SJCRH30 (cell line): ENCODE measurements around the gene NMRK2. TPM values are rescaled to one million over a fixed set of nuclear protein-coding genes. Genes with fewer than 3 reads are reported as not detected.
"Not testable (repeated sequence)": the region's sequence is repeated elsewhere in the genome, so short reads cannot be mapped to it uniquely, and the experiment has no call there.

Source experiments
- DNase-seq, 2 experiments: peaks; one replicate each; pipeline ENCODE4 v3.0.0-alpha.2; 2015 to 2020
- H3K27ac ChIP-seq: fragments of 250-450 bp; sonication (Bioruptor Pico); 2 replicates; pipeline ENCODE4 v1.5.1; 2020; ENCODE audit warnings: mild to moderate bottlenecking, moderate library complexity
- H3K27me3 ChIP-seq: fragments of 250-450 bp; sonication (Bioruptor Pico); 2 replicates; pipeline ENCODE4 v1.5.1; 2020; ENCODE audit warnings: mild to moderate bottlenecking, moderate library complexity
- H3K36me3 ChIP-seq: fragments of 250-450 bp; sonication (Bioruptor Pico); 2 replicates; pipeline ENCODE4 v1.5.1; 2020; ENCODE audit warnings: mild to moderate bottlenecking, moderate library complexity
- H3K4me1 ChIP-seq: fragments of 250-450 bp; sonication (Bioruptor Pico); 2 replicates; pipeline ENCODE4 v1.5.1; 2020; ENCODE audit warnings: mild to moderate bottlenecking, moderate library complexity
- H3K4me3 ChIP-seq: fragments of 250-450 bp; sonication (Bioruptor Pico); 2 replicates; pipeline ENCODE4 v1.5.1; 2020; ENCODE audit warnings: mild to moderate bottlenecking, moderate library complexity
- H3K9me3 ChIP-seq: fragments of 250-450 bp; sonication (Bioruptor Pico); replicated peaks from 2 replicates; pipeline ENCODE4 v1.5.1; 2020; ENCODE audit warnings: mild to moderate bottlenecking, moderate library complexity
- total RNA-seq: library from RNA; depleted of rRNA; stranded (reverse); fragments of >200 nt; shearing (Covaris generic); gene quantifications from 2 replicates; pipeline ENCODE4 v1.2.3, GENCODE V29; 2014

Gene NMRK2
- total RNA-seq, 1 experiment from 2014 or later: 0.79 TPM

DNA sequence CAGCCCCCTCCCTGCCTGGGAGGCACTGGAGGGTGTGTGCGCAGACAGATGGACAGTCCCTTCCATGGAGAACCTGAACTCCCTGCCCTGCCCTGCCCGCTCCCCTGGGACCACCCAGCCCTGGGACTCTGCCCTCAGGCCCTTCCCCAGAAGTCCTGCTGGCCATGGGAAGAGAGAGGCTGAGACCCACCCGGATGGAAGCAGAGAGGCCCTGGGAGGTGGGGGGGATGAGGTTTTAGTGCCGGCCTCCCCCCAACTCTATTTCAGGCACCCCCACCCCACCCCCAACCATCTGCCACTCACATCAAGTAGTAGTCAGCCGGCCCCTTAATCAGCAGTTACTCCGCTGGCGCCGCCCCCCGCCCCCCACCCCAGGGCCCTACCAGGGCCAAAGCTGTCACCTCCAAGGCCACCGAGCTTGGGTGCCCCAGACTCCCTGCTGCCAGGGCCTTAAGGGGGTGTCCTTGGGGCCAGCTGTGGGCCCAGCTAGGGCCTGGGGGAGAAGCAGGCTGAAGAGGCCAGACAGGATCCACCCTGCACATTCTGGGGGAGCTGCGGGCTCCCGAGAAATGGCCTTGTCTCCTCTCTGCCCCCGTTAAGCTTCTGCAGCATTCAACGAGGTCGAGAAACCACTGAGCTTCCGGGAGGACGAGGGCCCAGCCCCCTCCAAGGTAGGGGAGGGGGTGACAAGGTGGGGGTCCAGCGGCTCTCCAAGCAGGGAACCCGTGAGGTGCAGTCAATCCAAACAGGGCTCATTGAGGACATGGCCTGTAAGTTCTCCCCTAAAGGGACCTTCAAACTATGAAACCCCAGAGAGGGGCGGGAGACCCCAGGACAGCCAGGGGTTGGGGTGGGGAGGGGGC lies 17.4 kb downstream of the NMRK2 start:
- DNase-seq: peak; percentile 47 to 59
- H3K36me3 ChIP-seq: no peaks in the 10 kb centered on the region
- H3K9me3 ChIP-seq: no peaks in the 10 kb centered on the region
- H3K4me1 ChIP-seq: peaks cover 16% of the 10 kb centered on the region; the same call in 1 of the 2 replicates
- H3K27me3 ChIP-seq: no peaks in the 10 kb centered on the region
- peak overlapping the region; percentile 90 for H3K27ac ChIP-seq
- H3K4me3 ChIP-seq: peak overlapping the region; percentile 57

DNA sequence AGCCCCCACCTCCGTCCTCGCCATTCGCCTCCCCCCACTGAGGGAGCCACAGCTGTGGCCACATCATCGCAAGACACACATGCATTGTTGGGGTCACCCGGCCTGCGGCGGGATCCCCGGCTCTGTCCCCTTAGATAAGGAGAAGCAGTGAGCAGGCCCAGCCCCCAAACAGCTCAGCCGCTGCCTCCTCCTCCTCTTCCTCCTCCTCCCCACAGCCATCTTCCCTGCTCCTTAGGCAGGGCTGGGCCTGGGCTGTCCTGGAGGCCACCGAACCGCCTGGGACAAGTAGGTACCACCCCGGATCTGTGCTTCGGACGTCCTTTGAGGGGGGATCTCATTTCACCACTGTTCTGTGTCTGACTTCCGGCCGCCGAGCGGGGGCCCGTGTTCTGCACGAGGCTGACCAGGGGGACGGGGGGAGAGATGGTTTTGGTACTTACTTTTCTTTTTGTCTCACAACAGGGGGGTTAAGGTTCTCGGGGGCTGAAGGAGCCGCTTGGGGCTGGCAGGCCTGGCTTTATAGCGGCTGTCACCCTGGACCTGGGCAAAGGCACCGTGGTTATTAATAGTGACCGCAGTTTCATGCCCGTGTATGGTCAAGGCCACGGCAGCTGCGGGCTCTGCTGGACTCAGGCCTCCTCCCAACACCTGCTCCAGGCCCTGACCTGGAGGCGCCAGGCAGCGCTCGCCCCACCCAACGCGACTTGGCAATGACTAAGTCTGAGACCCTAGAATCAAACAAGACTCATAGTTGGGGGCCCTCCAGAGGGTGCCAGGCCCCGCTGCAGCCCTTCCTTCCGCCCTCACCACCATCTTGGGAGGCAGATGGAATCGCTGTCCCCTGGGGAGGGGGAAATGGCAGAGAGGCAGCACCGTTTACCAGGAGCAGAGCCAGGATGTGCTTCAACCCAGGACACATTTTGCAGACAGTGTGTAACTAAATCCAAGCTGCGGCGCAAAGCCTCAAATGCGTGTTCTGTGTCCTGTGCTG lies 18.3 kb downstream of the NMRK2 start:
- Histone ChIP-seq H3K36me3 (peaks cover 1% of the 10 kb centered on the region), H3K9me3 (no peaks in the 10 kb centered on the region), H3K27me3 (no peaks in the 10 kb centered on the region), H3K4me1 (peaks cover 16% of the 10 kb centered on the region; the same call in 1 of the 2 replicates), H3K27ac (peak overlapping the region; percentile 90), H3K4me3 (peak overlapping the region; percentile 57)
- DNase-seq: peak; percentile 88 to 91

DNA sequence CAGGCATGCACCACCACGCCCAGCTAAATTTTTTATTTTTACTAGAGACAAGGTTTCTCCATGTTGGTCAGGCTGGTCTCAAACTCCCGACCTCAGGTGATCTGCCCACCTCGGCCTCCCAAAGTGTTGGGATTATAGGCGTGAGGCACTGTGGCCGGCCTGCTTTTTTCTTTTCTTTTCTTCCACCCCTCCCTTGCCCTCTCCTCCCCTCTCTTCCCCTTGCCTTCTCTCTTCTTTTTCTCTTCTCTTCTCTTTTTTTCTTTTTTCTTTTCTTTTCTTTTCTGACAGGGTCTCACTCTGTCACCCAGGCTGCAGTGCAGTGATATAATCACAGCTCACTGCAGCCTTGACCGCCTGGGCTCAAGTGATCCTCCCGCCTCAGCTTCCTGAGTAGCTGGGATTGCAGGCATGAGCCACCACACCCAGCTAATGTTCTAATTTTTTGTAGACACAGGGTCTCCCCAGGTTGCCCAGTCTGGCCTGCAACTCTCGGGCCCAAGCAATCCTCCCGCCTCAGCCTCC lies 19.9 kb downstream of the NMRK2 start:
- not testable (repeated sequence) for DNase-seq, H3K4me3 ChIP-seq, H3K27me3 ChIP-seq, H3K9me3 ChIP-seq
- Histone ChIP-seq H3K27ac (peak overlapping the region; percentile 36; the same call in 1 of the 2 replicates), H3K36me3 (peaks cover 11% of the 10 kb centered on the region), H3K4me1 (peaks cover 16% of the 10 kb centered on the region; the same call in 1 of the 2 replicates)

DNA sequence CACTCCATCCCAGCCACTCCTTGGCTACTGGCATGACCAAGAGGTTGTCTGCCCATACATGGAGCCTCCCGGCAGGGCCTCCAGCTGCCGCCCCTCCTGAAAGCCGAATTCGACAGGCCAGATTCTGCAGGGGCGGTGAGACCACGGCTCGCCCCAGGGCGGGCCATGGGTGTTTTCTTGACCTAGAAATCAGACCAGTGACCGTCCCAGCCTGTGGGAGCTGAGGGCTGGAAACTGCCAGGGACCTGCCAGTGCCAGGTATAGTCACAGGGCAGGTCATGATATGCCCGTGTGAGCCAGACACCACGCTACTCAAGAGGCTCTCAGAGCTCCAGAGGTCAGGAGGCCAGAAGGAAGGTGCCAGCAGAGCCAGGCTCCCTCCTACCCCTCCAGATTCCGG lies 21.2 kb downstream of the NMRK2 start:
- peaks cover 16% of the 10 kb centered on the region; the same call in 1 of the 2 replicates for H3K4me1 ChIP-seq
- H3K9me3 ChIP-seq: no peaks in the 10 kb centered on the region
- H3K36me3 ChIP-seq: peaks cover 22% of the 10 kb centered on the region
- H3K4me3 ChIP-seq: no peak overlapping the region
- DNase-seq: no peak
- H3K27me3 ChIP-seq: no peaks in the 10 kb centered on the region
- H3K27ac ChIP-seq: no peak overlapping the region

DNA sequence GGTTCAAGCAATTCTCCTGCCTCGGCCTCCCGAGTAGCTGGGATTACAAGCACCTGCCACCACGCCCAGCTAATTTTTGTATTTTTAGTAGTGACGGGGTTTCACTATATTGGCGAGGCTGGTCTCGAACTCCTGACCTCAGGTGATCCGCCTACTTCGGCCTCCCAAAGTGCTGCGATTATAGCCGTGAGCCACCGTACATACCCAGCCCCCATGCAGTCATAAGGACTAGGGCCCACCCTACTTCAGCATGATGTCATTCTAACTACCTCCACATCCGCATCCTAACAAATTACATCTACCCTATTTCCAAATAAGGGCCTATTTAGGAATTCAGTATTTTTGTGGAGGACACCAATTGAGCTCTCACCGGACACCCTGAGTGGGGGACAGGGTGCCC lies 22.4 kb downstream of the NMRK2 start:
- H3K36me3 ChIP-seq: peaks cover 26% of the 10 kb centered on the region
- not testable (repeated sequence) for H3K9me3 ChIP-seq, H3K4me3 ChIP-seq, DNase-seq, H3K27ac ChIP-seq, H3K27me3 ChIP-seq
- peaks cover 11% of the 10 kb centered on the region; the same call in 1 of the 2 replicates for H3K4me1 ChIP-seq

DNA sequence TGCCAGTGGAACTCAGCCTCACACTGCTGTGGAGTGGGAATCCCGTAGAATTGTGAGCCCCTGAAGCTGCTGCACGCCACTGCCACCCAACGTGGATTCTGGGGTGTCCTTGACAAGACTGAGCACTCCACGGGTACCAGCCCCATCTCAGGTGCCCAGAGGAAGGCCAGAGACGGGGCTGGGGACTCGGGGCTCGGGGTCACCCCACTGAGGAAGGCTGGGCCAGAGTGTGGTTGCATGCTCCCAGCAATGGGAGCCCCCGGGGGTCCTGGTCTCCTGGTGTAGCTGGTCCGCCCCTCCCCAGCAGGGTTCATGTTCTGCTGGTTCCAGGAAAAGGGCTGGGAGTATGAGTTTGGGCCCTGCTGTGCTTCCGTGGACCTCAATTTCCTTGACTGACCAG lies 22.8 kb downstream of the NMRK2 start:
- no peaks in the 10 kb centered on the region for H3K27me3 ChIP-seq
- H3K27ac ChIP-seq: no peak overlapping the region
- no peak for DNase-seq
- peaks cover 26% of the 10 kb centered on the region for H3K36me3 ChIP-seq
- H3K4me3 ChIP-seq: no peak overlapping the region
- no peaks in the 10 kb centered on the region for H3K9me3 ChIP-seq
- H3K4me1 ChIP-seq: peaks cover 11% of the 10 kb centered on the region; the same call in 1 of the 2 replicates

DNA sequence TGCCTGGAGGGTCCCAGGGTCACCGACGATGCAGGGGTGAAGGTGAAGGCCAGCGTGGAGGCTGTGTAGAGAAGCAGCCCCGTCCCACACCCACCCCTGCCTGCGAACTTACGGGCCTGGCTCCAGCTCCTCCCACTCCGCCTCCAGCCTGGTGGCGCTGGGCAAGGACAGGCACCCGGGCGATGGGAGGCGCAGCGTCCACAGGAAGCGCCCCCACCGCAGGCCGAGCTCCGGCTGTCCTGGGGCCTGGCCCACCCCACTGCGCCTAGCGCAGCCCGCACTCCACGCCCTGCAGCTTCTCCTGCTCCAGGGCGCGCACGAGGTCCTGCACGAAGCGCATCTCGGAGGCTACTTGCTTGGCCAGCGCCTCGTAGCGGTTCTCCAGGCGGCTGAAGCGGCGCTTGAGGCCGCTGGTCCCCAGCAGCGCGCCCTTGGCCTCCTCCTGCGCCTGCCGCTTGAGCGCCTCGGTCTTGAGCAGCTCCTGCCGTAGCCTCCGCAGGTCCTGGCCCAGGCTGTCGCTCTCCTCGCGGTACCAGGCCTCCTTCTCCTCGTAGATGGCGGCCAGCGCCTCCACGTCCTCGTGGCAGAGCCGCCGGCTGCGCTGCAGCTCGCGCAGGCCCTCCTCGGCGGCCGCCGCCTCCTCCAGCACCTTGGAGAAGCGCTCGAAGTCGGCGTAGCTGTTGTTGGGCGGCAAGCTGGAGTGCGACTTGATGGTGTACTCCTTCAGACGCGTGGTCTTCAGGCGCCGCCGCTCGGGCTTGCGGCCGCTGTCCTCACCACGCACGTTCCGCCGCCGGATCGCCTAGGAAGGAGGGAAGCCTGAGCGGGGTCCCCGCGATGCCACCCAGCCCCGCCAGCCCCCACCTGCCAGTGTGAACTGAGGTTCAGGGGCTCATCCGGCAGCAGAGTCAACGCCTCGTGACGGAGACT lies 26.2 kb downstream of the NMRK2 start:
- H3K27ac ChIP-seq: no peak overlapping the region
- peaks cover 41% of the 10 kb centered on the region for H3K36me3 ChIP-seq
- no peak overlapping the region for H3K4me3 ChIP-seq
- H3K9me3 ChIP-seq: no peaks in the 10 kb centered on the region
- no peaks in the 10 kb centered on the region for H3K4me1 ChIP-seq
- no peaks in the 10 kb centered on the region for H3K27me3 ChIP-seq
- DNase-seq: no peak

DNA sequence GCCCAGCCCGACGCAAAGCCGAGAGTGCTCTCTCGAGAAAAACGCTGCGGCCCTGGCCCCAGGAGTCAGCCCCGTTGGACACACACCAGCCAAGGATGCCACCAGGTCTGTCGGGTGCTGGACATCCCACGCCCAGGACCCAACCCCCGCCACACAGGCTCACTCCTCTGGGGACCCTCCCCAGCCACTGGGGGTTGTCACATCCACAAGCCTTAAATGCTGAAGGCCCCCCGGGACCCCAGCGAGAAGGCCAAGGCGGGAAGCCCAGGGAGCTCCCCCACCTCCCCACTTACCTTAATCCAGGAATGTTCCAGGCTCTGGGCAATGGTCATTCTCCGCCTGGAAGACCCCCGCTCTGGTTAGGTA lies 26.9 kb downstream of the NMRK2 start:
- no peaks in the 10 kb centered on the region for H3K27me3 ChIP-seq
- DNase-seq: no peak
- H3K27ac ChIP-seq: no peak overlapping the region
- H3K4me1 ChIP-seq: no peaks in the 10 kb centered on the region
- H3K36me3 ChIP-seq: peaks cover 41% of the 10 kb centered on the region
- H3K9me3 ChIP-seq: no peaks in the 10 kb centered on the region
- no peak overlapping the region for H3K4me3 ChIP-seq

DNA sequence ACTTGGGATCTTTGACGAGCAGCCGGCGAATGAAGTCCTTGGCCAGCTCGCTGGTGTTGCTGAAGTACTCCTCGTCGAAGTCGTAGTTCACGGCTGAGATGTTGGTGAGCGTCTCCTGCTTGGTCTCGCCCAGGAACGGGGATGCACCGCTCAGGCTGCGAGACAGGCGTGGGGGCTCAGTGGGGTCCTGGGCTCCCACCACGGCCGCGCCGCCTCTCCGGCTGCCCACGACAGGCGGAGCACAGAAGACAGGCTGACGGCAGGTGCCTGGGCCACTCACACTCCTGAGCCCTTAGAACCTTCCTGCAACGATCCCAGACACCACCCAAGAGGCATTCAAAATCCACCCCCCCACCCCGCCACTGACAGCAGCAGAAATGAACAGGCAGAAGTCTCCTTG lies 28.1 kb downstream of the NMRK2 start:
- H3K27ac ChIP-seq: no peak overlapping the region
- H3K4me3 ChIP-seq: no peak overlapping the region
- H3K4me1 ChIP-seq: no peaks in the 10 kb centered on the region
- H3K9me3 ChIP-seq: no peaks in the 10 kb centered on the region
- DNase-seq: no peak
- no peaks in the 10 kb centered on the region for H3K27me3 ChIP-seq
- peaks cover 49% of the 10 kb centered on the region for H3K36me3 ChIP-seq

DNA sequence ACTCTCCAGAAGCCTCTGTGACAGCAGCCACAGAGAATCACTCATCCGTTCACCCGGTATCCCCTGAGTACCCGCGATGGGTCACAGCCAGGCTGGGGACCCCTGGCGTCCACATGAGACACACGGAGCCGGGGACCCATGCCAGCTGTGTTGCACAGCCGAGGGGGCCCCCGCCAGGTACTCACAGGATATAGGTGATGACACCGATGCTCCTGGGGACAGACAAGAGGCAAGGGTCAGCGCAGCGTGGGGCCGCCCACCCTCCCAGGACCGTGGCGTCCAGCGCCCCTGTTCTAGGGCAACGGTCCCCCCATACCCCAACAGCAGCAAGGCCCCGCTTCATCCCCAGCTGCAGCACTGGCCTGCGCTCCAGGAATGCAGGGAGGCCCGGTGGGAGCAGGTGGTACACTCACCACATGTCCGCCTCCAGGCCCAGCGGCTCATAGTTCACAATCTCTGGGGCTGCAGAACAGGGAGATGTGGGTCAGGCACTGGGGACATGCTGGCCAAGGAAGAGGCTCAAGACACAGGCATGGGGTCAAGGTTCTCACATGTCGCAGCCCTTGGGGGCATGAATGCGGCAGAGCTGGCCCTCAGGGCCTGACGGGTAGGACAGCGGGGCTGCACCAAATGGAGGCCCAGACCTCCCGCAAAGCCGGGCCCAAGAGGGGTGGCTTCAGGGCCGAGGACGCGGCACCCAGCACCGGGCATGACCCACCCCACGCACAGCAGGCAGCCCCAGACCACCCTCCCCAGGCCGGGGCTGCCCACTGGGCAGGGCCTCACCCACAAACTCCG lies 30.8 kb downstream of the NMRK2 start:
- Histone ChIP-seq H3K4me3 (no peak overlapping the region), H3K36me3 (peaks cover 38% of the 10 kb centered on the region), H3K27me3 (no peaks in the 10 kb centered on the region), H3K4me1 (peaks cover 5% of the 10 kb centered on the region; the same call in 1 of the 2 replicates), H3K9me3 (no peaks in the 10 kb centered on the region), H3K27ac (no peak overlapping the region)
- DNase-seq: no peak

DNA sequence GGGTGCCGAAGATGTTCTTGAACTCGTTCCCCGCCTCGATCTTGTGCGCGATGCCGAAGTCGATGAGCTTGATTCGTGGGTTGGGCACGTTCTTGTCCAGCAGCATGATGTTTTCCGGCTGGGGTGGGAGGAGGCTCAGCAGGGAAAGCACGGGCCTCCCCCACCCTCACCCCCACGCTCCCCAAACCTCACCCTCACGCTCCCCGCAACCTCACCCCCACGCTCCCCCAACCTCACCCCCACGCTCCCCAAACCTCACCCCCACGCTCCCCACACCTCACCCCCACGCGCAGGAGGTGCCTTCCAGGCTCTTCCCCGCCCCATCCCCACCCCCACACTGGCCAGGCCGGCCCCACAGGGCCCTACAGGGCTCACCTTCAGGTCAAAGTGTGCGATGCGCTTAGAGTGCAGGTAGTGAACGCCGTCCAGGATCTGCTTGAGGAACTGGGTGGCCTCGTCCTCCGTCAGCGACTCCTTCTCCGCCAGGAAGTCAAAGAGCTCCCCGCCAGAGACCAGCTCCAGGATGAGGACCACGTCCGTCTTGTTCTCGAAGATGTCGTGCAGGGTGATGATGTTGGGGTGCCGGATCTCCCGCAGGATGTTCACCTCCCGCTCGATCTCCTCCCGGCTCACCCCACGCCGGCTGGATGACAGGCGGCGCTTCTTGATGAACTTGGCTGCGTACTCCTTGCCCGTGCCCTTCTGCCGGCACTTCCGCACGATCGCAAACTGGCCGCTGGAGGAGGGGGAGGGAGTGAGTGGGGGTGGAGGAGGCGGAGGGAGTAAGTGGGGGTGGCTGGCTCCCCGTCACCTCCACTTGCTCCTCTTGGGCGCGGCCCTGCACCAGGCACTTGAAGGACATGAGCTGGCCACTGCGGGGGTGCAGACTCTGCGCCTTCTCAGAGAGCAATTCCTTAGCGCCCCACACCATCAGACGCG lies 31.7 kb downstream of the NMRK2 start:
- peaks cover 33% of the 10 kb centered on the region for H3K36me3 ChIP-seq
- H3K27me3 ChIP-seq: no peaks in the 10 kb centered on the region
- H3K4me1 ChIP-seq: peaks cover 6% of the 10 kb centered on the region; the same call in 1 of the 2 replicates

More for the DNA sequence above, 31.7 kb downstream of the NMRK2 start:
- DNase-seq: no peak
- H3K27ac ChIP-seq: no peak overlapping the region
- no peaks in the 10 kb centered on the region for H3K9me3 ChIP-seq
- no peak overlapping the region for H3K4me3 ChIP-seq
